ENCODE results near the gene AK3.

The AK3 gene

GRCh38 chr9:4701526-4701925, 39.5 kb downstream of the AK3 start:
- FAIRE-seq: no peak

GRCh38 chr9:4700932-4701331, 40.1 kb downstream of the AK3 start:
- FAIRE-seq: no peak

- FAIRE-seq: no peak
Measured at GRCh38 chr9:4700091-4700490, 40.9 kb downstream of the AK3 start.

- FAIRE-seq: no peak
Measured at GRCh38 chr9:4691795-4692194, 49.2 kb downstream of the AK3 start.

- FAIRE-seq: no peak
Measured at GRCh38 chr9:4690144-4690543, 50.9 kb downstream of the AK3 start.

- no peak for FAIRE-seq
Measured at GRCh38 chr9:4689687-4690104, 51.3 kb downstream of the AK3 start.

- FAIRE-seq: no peak
Measured at GRCh38 chr9:4689021-4689420, 52.0 kb downstream of the AK3 start.

- FAIRE-seq: no peak
Measured at GRCh38 chr9:4686584-4686983, 54.4 kb downstream of the AK3 start.

- no peak for FAIRE-seq
Measured at GRCh38 chr9:4686112-4686511, 54.9 kb downstream of the AK3 start.

- FAIRE-seq: no peak
Measured at GRCh38 chr9:4684820-4685219, 56.2 kb downstream of the AK3 start.

- FAIRE-seq: no peak
Measured at GRCh38 chr9:4680750-4681149, 60.3 kb downstream of the AK3 start.

GRCh38 chr9:4680173-4680525, 60.9 kb downstream of the AK3 start:
- no peak for FAIRE-seq

- peak; percentile 54 for FAIRE-seq
Measured at GRCh38 chr9:4679268-4680172, 61.5 kb downstream of the AK3 start, which contains the start of gene CDC37L1. Gene CDC37L1, plus strand, starts transcription at chr9:4679569. Its CDS starts 199 bp downstream, at chr9:4679768.

GRCh38 chr9:4678679-4679267, 62.2 kb downstream of the AK3 start:
- FAIRE-seq: no peak

GRCh38 chr9:4677392-4677791, 63.6 kb downstream of the AK3 start:
- no peak for FAIRE-seq

GRCh38 chr9:4674783-4675182, 66.2 kb downstream of the AK3 start:
- no peak for FAIRE-seq

- no peak for FAIRE-seq
Measured at GRCh38 chr9:4671737-4672136, 69.3 kb downstream of the AK3 start.

- FAIRE-seq: no peak
Measured at GRCh38 chr9:4670591-4670990, 70.4 kb downstream of the AK3 start.

GRCh38 chr9:4669890-4670289, 71.1 kb downstream of the AK3 start:
- FAIRE-seq: no peak

GRCh38 chr9:4668604-4669003, 72.4 kb downstream of the AK3 start:
- no peak for FAIRE-seq

- no peak for FAIRE-seq
Measured at GRCh38 chr9:4667681-4668080, 73.3 kb downstream of the AK3 start.

- FAIRE-seq: no peak
Measured at GRCh38 chr9:4666042-4666699, 74.8 kb downstream of the AK3 start, which contains the start of gene SPATA6L. Gene SPATA6L, minus strand, starts transcription at chr9:4666480. Its CDS starts 230 bp downstream, at chr9:4666250.

GRCh38 chr9:4665357-4665756, 75.6 kb downstream of the AK3 start:
- FAIRE-seq: no peak

- FAIRE-seq: no peak
Measured at GRCh38 chr9:4663956-4664355, 77.0 kb downstream of the AK3 start.
